HG02970 (cell line): ENCODE results near the gene RDH14.
A peak's percentile ranks its signal among the peaks of the same experiment; 100 is the strongest.

ENCODE experiments used
- ATAC-seq: cut with Tn5 transposase; IDR thresholded peaks from one replicate; pipeline ENCODE4 v1.9.1; 2021; ENCODE audit warnings: mild to moderate bottlenecking, moderate library complexity, moderate number of reproducible peaks; ENCODE audit not compliant: unreplicated experiment, low FRiP score

Gene RDH14

GRCh38 chr2:18560031-18560796, at the start of gene RDH14:
Gene RDH14, minus strand, starts transcription at chr2:18560653. Its CDS starts 81 bp downstream, at chr2:18560572.
- peak; percentile 98 for ATAC-seq

- ATAC-seq, result no peak
These were observed 49.6 kb upstream of the RDH14 start for GRCh38 chr2:18610090-18610489.

GRCh38 chr2:18605115-18605514, 44.7 kb upstream of the RDH14 start:
- ATAC-seq, result no peak

- no peak for ATAC-seq
These were observed 44.1 kb upstream of the RDH14 start for GRCh38 chr2:18604531-18604885.

GRCh38 chr2:18603854-18604530, 43.5 kb upstream of the RDH14 start:
- no peak for ATAC-seq

GRCh38 chr2:18602298-18602697, 41.8 kb upstream of the RDH14 start:
- ATAC-seq, result no peak

GRCh38 chr2:18600255-18600613, 39.8 kb upstream of the RDH14 start:
- no peak for ATAC-seq

GRCh38 chr2:18599509-18600254, 39.2 kb upstream of the RDH14 start:
- ATAC-seq, result no peak

GRCh38 chr2:18598848-18599484, 38.5 kb upstream of the RDH14 start:
- no peak for ATAC-seq

- no peak for ATAC-seq
These were observed 37.2 kb upstream of the RDH14 start for GRCh38 chr2:18597618-18598017.

GRCh38 chr2:18596993-18597392, 36.5 kb upstream of the RDH14 start:
- no peak for ATAC-seq

- ATAC-seq, result no peak
These were observed 33.0 kb upstream of the RDH14 start for GRCh38 chr2:18593496-18593895.

- no peak for ATAC-seq
These were observed 31.9 kb upstream of the RDH14 start for GRCh38 chr2:18592372-18592771.

- ATAC-seq, result no peak
These were observed 28.9 kb upstream of the RDH14 start, which contains the start of gene NT5C1B for GRCh38 chr2:18589354-18589753. Gene NT5C1B, minus strand, starts transcription at chr2:18589569. Its CDS starts 101 bp downstream, at chr2:18589468.

- ATAC-seq, result no peak
These were observed 28.3 kb upstream of the RDH14 start for GRCh38 chr2:18588802-18589201.

GRCh38 chr2:18588049-18588448, 27.6 kb upstream of the RDH14 start:
- ATAC-seq, result no peak

GRCh38 chr2:18585526-18585925, 25.1 kb upstream of the RDH14 start:
- ATAC-seq, result no peak

GRCh38 chr2:18584608-18584954, 24.1 kb upstream of the RDH14 start:
- no peak for ATAC-seq

- ATAC-seq, result no peak
These were observed 23.6 kb upstream of the RDH14 start for GRCh38 chr2:18583905-18584607.

- no peak for ATAC-seq
These were observed 20.2 kb upstream of the RDH14 start for GRCh38 chr2:18580606-18581005.
